ENCODE data around the gene ZNF581. TPM values are rescaled to one million over a fixed set of nuclear protein-coding genes. Genes with fewer than 3 reads are reported as not detected.

ZNF581 gene
- total RNA-seq, 2 donors from 2014 or later = 16.0 to 20.3 TPM

DNA sequence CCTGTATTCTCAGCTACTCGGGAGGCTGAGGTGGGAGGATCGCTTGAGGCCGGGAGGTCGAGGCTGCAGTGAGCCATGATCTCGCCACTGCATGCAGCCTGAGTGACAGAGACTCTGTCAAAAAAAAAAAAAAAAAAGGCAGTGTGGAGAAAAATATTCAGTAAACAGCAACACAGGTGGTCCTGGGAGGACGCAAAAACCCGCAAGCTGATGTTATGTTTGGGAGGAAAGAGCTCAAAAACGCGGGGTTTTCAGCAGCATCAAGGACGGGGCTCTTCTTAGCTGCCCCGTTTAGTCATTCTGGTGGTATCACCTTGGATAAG, 18.5 kb upstream of the ZNF581 start:
- H3K27me3 ChIP-seq = no peaks in the 10 kb centered on the region
- intact Hi-C loops (cut with DNase I) = no loop called here
- peak overlapping the region; percentile 83 for H3K27ac ChIP-seq
- H3K36me3 ChIP-seq = no peaks in the 10 kb centered on the region
- H3K9me3 ChIP-seq = no peaks in the 10 kb centered on the region
- H3K4me3 ChIP-seq = peak overlapping the region; percentile 39
- TF ChIP-seq, protein P1, sequence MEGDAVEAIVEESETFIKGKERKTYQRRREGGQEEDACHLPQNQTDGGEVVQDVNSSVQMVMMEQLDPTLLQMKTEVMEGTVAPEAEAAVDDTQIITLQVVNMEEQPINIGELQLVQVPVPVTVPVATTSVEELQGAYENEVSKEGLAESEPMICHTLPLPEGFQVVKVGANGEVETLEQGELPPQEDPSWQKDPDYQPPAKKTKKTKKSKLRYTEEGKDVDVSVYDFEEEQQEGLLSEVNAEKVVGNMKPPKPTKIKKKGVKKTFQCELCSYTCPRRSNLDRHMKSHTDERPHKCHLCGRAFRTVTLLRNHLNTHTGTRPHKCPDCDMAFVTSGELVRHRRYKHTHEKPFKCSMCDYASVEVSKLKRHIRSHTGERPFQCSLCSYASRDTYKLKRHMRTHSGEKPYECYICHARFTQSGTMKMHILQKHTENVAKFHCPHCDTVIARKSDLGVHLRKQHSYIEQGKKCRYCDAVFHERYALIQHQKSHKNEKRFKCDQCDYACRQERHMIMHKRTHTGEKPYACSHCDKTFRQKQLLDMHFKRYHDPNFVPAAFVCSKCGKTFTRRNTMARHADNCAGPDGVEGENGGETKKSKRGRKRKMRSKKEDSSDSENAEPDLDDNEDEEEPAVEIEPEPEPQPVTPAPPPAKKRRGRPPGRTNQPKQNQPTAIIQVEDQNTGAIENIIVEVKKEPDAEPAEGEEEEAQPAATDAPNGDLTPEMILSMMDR (IDR thresholded peaks at IDR 0.05) = no peak
- H3K4me1 ChIP-seq = peaks cover 4% of the 10 kb centered on the region
- no peak for DNase-seq
- H3K9ac ChIP-seq (ENCODE audit: low read depth in 2 of 2, low read length in 2 of 2) = peak overlapping the region in 1 of 2 donors; percentile 47

DNA sequence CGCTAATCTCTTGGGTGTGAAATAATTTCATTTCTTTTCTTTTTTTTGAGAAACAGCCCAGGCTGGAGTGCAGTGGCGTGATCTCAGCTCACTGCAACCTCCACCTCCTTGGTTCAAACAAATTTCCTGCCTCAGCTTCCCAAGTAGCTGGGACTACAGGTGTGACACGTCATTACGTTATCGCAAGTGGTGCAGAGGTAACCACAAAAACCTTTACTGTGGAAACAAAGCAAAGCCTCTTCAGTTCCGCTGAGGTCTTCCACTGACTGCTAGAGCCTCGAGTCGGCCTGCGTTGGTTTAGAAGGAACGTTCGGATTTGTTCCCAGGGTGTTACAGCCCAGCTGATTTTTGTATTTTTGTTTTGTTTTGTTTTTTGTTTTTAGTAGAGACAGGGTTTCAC, 17.1 kb upstream of the ZNF581 start:
- TF ChIP-seq, protein P1 (IDR thresholded peaks at IDR 0.05) = no peak

DNA sequence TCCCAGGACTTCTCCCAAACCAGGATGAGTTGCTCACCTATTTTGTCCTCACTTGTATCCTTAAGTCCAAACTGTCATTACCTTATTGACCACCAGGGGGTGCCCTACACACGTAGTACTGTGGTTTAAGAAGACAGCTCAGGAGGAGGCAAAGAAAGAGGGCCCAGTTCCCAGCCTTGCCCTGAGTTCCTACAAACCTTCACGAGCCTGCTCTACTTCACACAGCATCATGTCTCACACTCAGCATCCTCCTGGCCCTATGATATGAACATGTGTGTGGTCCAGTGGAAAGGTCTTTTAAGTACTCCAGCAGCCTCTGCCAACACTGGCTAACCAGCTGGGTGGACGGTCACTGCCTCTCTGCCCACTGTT, 11.0 kb upstream of the ZNF581 start:
- Histone ChIP-seq H3K9me3 (no peaks in the 10 kb centered on the region), H3K36me3 (no peaks in the 10 kb centered on the region), H3K4me1 (peaks cover 12% of the 10 kb centered on the region), H3K4me3 (no peak overlapping the region), H3K27me3 (no peaks in the 10 kb centered on the region), H3K9ac (ENCODE audit: low read depth in 2 of 2, low read length in 2 of 2) (no peak overlapping the region), H3K27ac (no peak overlapping the region)
- intact Hi-C loops (cut with DNase I) = loop anchor here (5.0 kb wide), 1 partner anchor 175 kb away; no protein-coding TSS in a partner anchor
- TF ChIP-seq, protein P1 (IDR thresholded peaks at IDR 0.05) = peak; percentile 72
- DNase-seq = peak; percentile 97

More for the DNA sequence above, 17.1 kb upstream of the ZNF581 start:
- Histone ChIP-seq H3K27me3 (no peaks in the 10 kb centered on the region), H3K9me3 (no peaks in the 10 kb centered on the region), H3K27ac (no peak overlapping the region), H3K9ac (ENCODE audit: low read depth in 2 of 2, low read length in 2 of 2) (no peak overlapping the region), H3K36me3 (no peaks in the 10 kb centered on the region), H3K4me1 (peaks cover 4% of the 10 kb centered on the region), H3K4me3 (no peak overlapping the region)
- intact Hi-C loops (cut with DNase I) = no loop called here
- DNase-seq = no peak

DNA sequence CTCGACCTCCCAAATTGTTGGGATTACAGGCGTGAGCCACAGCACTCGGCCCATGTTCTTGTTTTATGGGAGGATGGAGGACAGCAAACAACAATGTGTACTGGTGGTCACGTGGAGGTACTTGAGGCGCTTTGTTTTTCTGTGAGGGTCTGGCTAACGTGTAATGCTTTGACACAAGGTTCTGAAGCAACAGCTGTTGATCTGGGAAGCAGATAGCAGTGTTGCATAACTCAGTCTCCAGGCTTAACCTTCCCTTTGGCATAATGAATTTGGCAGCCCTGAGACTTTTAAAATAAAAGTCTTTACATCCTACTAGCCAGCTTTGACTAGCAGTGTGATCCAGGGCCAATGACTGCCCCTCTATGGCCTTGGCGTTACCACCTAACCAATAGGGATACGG, 9.6 kb upstream of the ZNF581 start:
- Histone ChIP-seq H3K9ac (ENCODE audit: low read depth in 2 of 2, low read length in 2 of 2) (no peak overlapping the region), H3K9me3 (no peaks in the 10 kb centered on the region), H3K27ac (no peak overlapping the region), H3K36me3 (no peaks in the 10 kb centered on the region), H3K4me3 (no peak overlapping the region), H3K4me1 (peaks cover 12% of the 10 kb centered on the region), H3K27me3 (no peaks in the 10 kb centered on the region)
- no peak for DNase-seq
- intact Hi-C loops (cut with DNase I) = loop anchor here (5.0 kb wide), 1 partner anchor 173 kb away; no protein-coding TSS in a partner anchor
- TF ChIP-seq, protein P1 (IDR thresholded peaks at IDR 0.05) = no peak

DNA sequence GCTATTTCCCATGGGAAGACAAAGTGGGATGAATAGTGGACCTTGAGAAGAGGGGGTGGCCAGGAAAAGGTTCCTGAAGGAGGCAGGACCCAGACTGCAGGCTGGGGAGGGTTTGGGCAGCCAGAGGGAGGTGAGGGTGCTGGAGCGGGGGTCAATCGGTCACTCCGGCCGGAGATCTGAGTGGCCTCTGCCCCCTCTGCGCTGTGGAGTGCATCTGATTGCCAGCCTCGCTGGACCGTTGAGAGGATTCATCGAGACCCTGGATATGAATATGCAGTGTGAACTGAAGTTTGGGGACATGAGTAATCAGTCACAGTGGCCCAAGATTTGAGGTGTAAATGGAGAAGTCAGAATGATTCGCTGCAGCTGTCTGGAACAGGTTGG, 8.1 kb upstream of the ZNF581 start:
- Histone ChIP-seq H3K4me1 (peaks cover 17% of the 10 kb centered on the region), H3K36me3 (no peaks in the 10 kb centered on the region), H3K4me3 (peak overlapping the region; percentile 94), H3K27me3 (no peaks in the 10 kb centered on the region), H3K9me3 (no peaks in the 10 kb centered on the region), H3K9ac (ENCODE audit: low read depth in 2 of 2, low read length in 2 of 2) (peak overlapping the region; percentile 100), H3K27ac (peak overlapping the region; percentile 80)
- intact Hi-C loops (cut with DNase I) = no loop called here
- TF ChIP-seq, protein P1 (IDR thresholded peaks at IDR 0.05) = no peak
- no peak for DNase-seq
